ENCODE measurements around the gene GPA33. TPM values are rescaled to one million over a fixed set of nuclear protein-coding genes. Genes with fewer than 3 reads are reported as not detected.

Gene GPA33
- total and polyA plus RNA-seq, 2 donors (not counting 1 experiment from before 2014, with no cell fraction given) = not detected

- H3K4me1 ChIP-seq (ENCODE audit: control insufficient read depth, extremely low read depth, insufficient read depth, low read length) = no peaks in the 10 kb centered on the region
Measured at GRCh38 chr1:167086033-167086432, 4.1 kb downstream of the GPA33 start.

GRCh38 chr1:167084757-167085156 lies 5.4 kb downstream of the GPA33 start:
- Histone ChIP-seq H3K27ac (ENCODE audit: insufficient read depth, low read length) (no peak overlapping the region), H3K4me2 (ENCODE audit: extremely low read depth, insufficient read depth, low read length) (no peak overlapping the region), H3K36me3 (ENCODE audit: control insufficient read depth, insufficient read depth, low read length) (no peaks in the 10 kb centered on the region), H3K9me3 (ENCODE audit: control insufficient read depth, insufficient read depth, low read depth, low read length) (no peaks in the 10 kb centered on the region), H2AFZ (ENCODE audit: low read length) (no peak overlapping the region), H3K4me1 (ENCODE audit: control insufficient read depth, extremely low read depth, insufficient read depth, low read length) (no peaks in the 10 kb centered on the region), H3K9ac (ENCODE audit: insufficient read depth, low read length) (no peak overlapping the region), H3K79me2 (ENCODE audit: control insufficient read depth, insufficient read depth, low read length) (no peaks in the 10 kb centered on the region), H3K27me3 (ENCODE audit: control insufficient read depth, insufficient read depth, low read length) (no peaks in the 10 kb centered on the region), H3K4me3 (replicated peaks in 1 of 4; ENCODE audit: control extremely low read depth in 1 of 4, insufficient read depth in 1 of 4, low read depth in 3 of 4, low read length in 4 of 4) (no peak overlapping the region), H4K20me1 (ENCODE audit: control insufficient read depth, extremely low read depth, insufficient read depth, low read length) (no peaks in the 10 kb centered on the region)
- TF ChIP-seq EZH2 (IDR thresholded peaks at IDR 0.05; ENCODE audit: low read length, missing control alignments) = no peak
- TF ChIP-seq, protein P1, sequence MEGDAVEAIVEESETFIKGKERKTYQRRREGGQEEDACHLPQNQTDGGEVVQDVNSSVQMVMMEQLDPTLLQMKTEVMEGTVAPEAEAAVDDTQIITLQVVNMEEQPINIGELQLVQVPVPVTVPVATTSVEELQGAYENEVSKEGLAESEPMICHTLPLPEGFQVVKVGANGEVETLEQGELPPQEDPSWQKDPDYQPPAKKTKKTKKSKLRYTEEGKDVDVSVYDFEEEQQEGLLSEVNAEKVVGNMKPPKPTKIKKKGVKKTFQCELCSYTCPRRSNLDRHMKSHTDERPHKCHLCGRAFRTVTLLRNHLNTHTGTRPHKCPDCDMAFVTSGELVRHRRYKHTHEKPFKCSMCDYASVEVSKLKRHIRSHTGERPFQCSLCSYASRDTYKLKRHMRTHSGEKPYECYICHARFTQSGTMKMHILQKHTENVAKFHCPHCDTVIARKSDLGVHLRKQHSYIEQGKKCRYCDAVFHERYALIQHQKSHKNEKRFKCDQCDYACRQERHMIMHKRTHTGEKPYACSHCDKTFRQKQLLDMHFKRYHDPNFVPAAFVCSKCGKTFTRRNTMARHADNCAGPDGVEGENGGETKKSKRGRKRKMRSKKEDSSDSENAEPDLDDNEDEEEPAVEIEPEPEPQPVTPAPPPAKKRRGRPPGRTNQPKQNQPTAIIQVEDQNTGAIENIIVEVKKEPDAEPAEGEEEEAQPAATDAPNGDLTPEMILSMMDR (conservative IDR thresholded peaks at IDR 0.05 in 1 of 2, IDR thresholded peaks at IDR 0.05 in 1 of 2; ENCODE audit: low read depth in 1 of 2, low read length in 2 of 2) = no peak
- DNase-seq (ENCODE audit: low read depth in 2 of 2) = no peak

More at GRCh38 chr1:167086033-167086432, 4.1 kb downstream of the GPA33 start:
- H3K27me3 ChIP-seq (ENCODE audit: control insufficient read depth, insufficient read depth, low read length) = no peaks in the 10 kb centered on the region
- no peak overlapping the region for H3K27ac ChIP-seq (ENCODE audit: insufficient read depth, low read length)
- H4K20me1 ChIP-seq (ENCODE audit: control insufficient read depth, extremely low read depth, insufficient read depth, low read length) = no peaks in the 10 kb centered on the region
- no peaks in the 10 kb centered on the region for H3K9me3 ChIP-seq (ENCODE audit: control insufficient read depth, insufficient read depth, low read depth, low read length)
- H3K4me2 ChIP-seq (ENCODE audit: extremely low read depth, insufficient read depth, low read length) = no peak overlapping the region
- no peaks in the 10 kb centered on the region for H3K36me3 ChIP-seq (ENCODE audit: control insufficient read depth, insufficient read depth, low read length)
- no peak for DNase-seq (ENCODE audit: low read depth in 2 of 2)
- H3K4me3 ChIP-seq (replicated peaks in 1 of 4; ENCODE audit: control extremely low read depth in 1 of 4, insufficient read depth in 1 of 4, low read depth in 3 of 4, low read length in 4 of 4) = no peak overlapping the region
- H3K79me2 ChIP-seq (ENCODE audit: control insufficient read depth, insufficient read depth, low read length) = no peaks in the 10 kb centered on the region
- no peak overlapping the region for H2AFZ ChIP-seq (ENCODE audit: low read length)
- no peak for TF ChIP-seq EZH2 (IDR thresholded peaks at IDR 0.05; ENCODE audit: low read length, missing control alignments)
- TF ChIP-seq, protein P1 (conservative IDR thresholded peaks at IDR 0.05 in 1 of 2, IDR thresholded peaks at IDR 0.05 in 1 of 2; ENCODE audit: low read depth in 1 of 2, low read length in 2 of 2) = no peak
- no peak overlapping the region for H3K9ac ChIP-seq (ENCODE audit: insufficient read depth, low read length)

DNA sequence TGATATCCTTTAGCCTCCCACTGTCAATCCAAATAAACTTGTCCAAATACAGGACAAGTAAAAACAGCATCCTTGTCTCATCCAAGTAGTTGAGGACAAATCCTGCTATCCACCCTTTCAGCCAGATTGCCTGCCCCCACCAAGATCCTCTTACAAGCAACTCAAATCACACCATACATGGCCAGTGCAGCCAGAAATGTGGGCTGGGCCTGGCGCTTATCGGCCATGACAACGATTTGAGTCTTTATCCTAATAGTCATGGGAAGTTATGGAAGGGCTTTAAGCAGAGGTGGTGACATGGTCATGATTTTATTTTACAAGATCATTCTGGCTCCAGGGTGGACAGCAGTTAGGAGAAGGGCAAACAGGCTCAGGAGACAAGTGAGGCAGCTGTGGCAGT lies 6.3 kb downstream of the GPA33 start:
- Histone ChIP-seq H4K20me1 (ENCODE audit: control insufficient read depth, extremely low read depth, insufficient read depth, low read length) (no peaks in the 10 kb centered on the region), H3K27me3 (ENCODE audit: control insufficient read depth, insufficient read depth, low read length) (no peaks in the 10 kb centered on the region), H3K9me3 (ENCODE audit: control insufficient read depth, insufficient read depth, low read depth, low read length) (no peaks in the 10 kb centered on the region), H2AFZ (ENCODE audit: low read length) (no peak overlapping the region), H3K4me1 (ENCODE audit: control insufficient read depth, extremely low read depth, insufficient read depth, low read length) (no peaks in the 10 kb centered on the region), H3K4me3 (replicated peaks in 1 of 4; ENCODE audit: control extremely low read depth in 1 of 4, insufficient read depth in 1 of 4, low read depth in 3 of 4, low read length in 4 of 4) (no peak overlapping the region), H3K79me2 (ENCODE audit: control insufficient read depth, insufficient read depth, low read length) (no peaks in the 10 kb centered on the region), H3K9ac (ENCODE audit: insufficient read depth, low read length) (no peak overlapping the region), H3K36me3 (ENCODE audit: control insufficient read depth, insufficient read depth, low read length) (no peaks in the 10 kb centered on the region), H3K4me2 (ENCODE audit: extremely low read depth, insufficient read depth, low read length) (no peak overlapping the region), H3K27ac (ENCODE audit: insufficient read depth, low read length) (no peak overlapping the region)
- TF ChIP-seq EZH2 (IDR thresholded peaks at IDR 0.05; ENCODE audit: low read length, missing control alignments) = no peak
- TF ChIP-seq, protein P1 (conservative IDR thresholded peaks at IDR 0.05 in 1 of 2, IDR thresholded peaks at IDR 0.05 in 1 of 2; ENCODE audit: low read depth in 1 of 2, low read length in 2 of 2) = no peak
- DNase-seq (ENCODE audit: low read depth in 2 of 2) = no peak
